Stomach (tissue), 4 donors: Measurements from ENCODE around the gene RNF130.

Experiments used
- CTCF ChIP-seq, 7 experiments: fragments of 450-650 bp in 4 of 7; fragments of 200-600 bp in 3 of 7; sonication (generic) in 3 of 7; IDR thresholded peaks; one replicate each; pipeline ENCODE4 v1.5.1; 2016 to 2019; ENCODE audit warnings: antibody characterized with exemption in 7 of 7, control low read depth in 2 of 7, mild to moderate bottlenecking in 1 of 7
- POLR2A ChIP-seq, 4 donors: fragments of 450-650 bp; IDR thresholded peaks; one replicate each; pipeline ENCODE4 v1.6.1; 2016; ENCODE audit warnings: antibody characterized with exemption in 4 of 4, control low read depth in 2 of 4, mild to moderate bottlenecking in 1 of 4, moderate library complexity in 1 of 4
- POLR2AphosphoS5 ChIP-seq, 3 donors: sonication (generic); formaldehyde crosslinking; IDR thresholded peaks; one replicate each; pipeline ENCODE4 v1.6.1; 2016; ENCODE audit warnings: antibody characterized with exemption in 3 of 3

- TF ChIP-seq CTCF (IDR thresholded peaks at IDR 0.05) (no peak), POLR2A (IDR thresholded peaks at IDR 0.05) (no peak), POLR2AphosphoS5 (IDR thresholded peaks at IDR 0.05) (no peak)
Observed at GRCh38 chr5:179927824-179928223, 143.7 kb downstream of the RNF130 start.
